Calu3 (cell line): ENCODE results near the gene BOLA2B. TPM values are rescaled to one million over a fixed set of nuclear protein-coding genes. Genes with fewer than 3 reads are reported as not detected.
"Not testable (repeated sequence)": the region's sequence is repeated elsewhere in the genome, so short reads cannot be mapped to it uniquely, and the experiment has no call there.

ENCODE experiments used
- BruUV-seq: library from RNA; stranded (reverse); fragments of 400-500 nt; replicated peaks from 2 replicates; lab custom pipeline; 2021; lab: Mats Ljungman, UMichigan
- CTCF ChIA-PET: fragments of 300-600 bp; sonication (Branson Sonifier 250); formaldehyde crosslinking; loops from one replicate; lab custom pipeline; 2022; ENCODE audit warnings: antibody characterized with exemption; lab: Charles Lee
- DNase-seq: peaks from one replicate; pipeline ENCODE4 v3.0.0; 2022
- H3K27ac Mint-ChIP-seq: one replicate; pipeline ENCODE4 v1.8.0; 2022; ENCODE audit warnings: mixed read lengths; ENCODE audit not compliant: unreplicated experiment
- H3K27me3 Mint-ChIP-seq: one replicate; pipeline ENCODE4 v1.8.0; 2022; ENCODE audit warnings: mixed read lengths; ENCODE audit not compliant: unreplicated experiment
- H3K36me3 Mint-ChIP-seq: one replicate; pipeline ENCODE4 v1.8.0; 2022; ENCODE audit warnings: mild to moderate bottlenecking, moderate library complexity, mixed read lengths; ENCODE audit not compliant: insufficient read depth, unreplicated experiment
- H3K4me1 Mint-ChIP-seq: one replicate; pipeline ENCODE4 v1.8.0; 2022; ENCODE audit warnings: mild to moderate bottlenecking, low read depth, mixed read lengths; ENCODE audit not compliant: unreplicated experiment
- H3K4me3 Mint-ChIP-seq: one replicate; pipeline ENCODE4 v1.8.0; 2022; ENCODE audit warnings: mild to moderate bottlenecking, low read depth, moderate library complexity, mixed read lengths; ENCODE audit not compliant: unreplicated experiment
- H3K9me3 Mint-ChIP-seq: one replicate; pipeline ENCODE4 v1.8.0; 2022; ENCODE audit warnings: low read depth, mixed read lengths; ENCODE audit not compliant: unreplicated experiment
- CTCF ChIP-seq: fragments of 200-600 bp; IDR thresholded peaks from one replicate; pipeline ENCODE4 v1.8.0; 2022; ENCODE audit warnings: antibody characterized with exemption; ENCODE audit not compliant: unreplicated experiment
- intact Hi-C: fragments of 100-400 bp; cut with micrococcal nuclease; formaldehyde crosslinking; loops from one replicate; pipeline ENCODE4 v1.10.0; 2022; ENCODE audit not compliant: unreplicated experiment
- total RNA-seq: library from RNA; stranded (reverse); gene quantifications from 2 replicates; pipeline ENCODE4 v1.2.3, GENCODE V29; 2022

Gene BOLA2B
- total RNA-seq, 1 experiment from 2014 or later = 166 TPM

GRCh38 chr16:30197001-30197400 is 3.5 kb upstream of the BOLA2B start:
- BruUV-seq, H3K9me3 Mint-ChIP-seq, CTCF ChIA-PET, DNase-seq, intact Hi-C loops, H3K36me3 Mint-ChIP-seq, H3K27ac Mint-ChIP-seq, H3K27me3 Mint-ChIP-seq, H3K4me1 Mint-ChIP-seq, H3K4me3 Mint-ChIP-seq: not testable (repeated sequence)

- H3K27me3 Mint-ChIP-seq, H3K27ac Mint-ChIP-seq, CTCF ChIA-PET, intact Hi-C loops, H3K36me3 Mint-ChIP-seq, H3K4me3 Mint-ChIP-seq, H3K9me3 Mint-ChIP-seq, DNase-seq, H3K4me1 Mint-ChIP-seq: not testable (repeated sequence)
- TSS peak; percentile 90 for BruUV-seq
Measured at GRCh38 chr16:30194172-30194925, 883 bp upstream of the BOLA2B start.

- H3K4me1 Mint-ChIP-seq, BruUV-seq, H3K4me3 Mint-ChIP-seq, H3K27ac Mint-ChIP-seq, H3K27me3 Mint-ChIP-seq, intact Hi-C loops, DNase-seq, H3K9me3 Mint-ChIP-seq, CTCF ChIA-PET, H3K36me3 Mint-ChIP-seq: not testable (repeated sequence)
Measured at GRCh38 chr16:30193098-30193497, 368 bp downstream of the BOLA2B start.

- BruUV-seq, CTCF ChIA-PET, H3K9me3 Mint-ChIP-seq, DNase-seq, H3K27me3 Mint-ChIP-seq, H3K27ac Mint-ChIP-seq, H3K36me3 Mint-ChIP-seq, H3K4me3 Mint-ChIP-seq, intact Hi-C loops, H3K4me1 Mint-ChIP-seq: not testable (repeated sequence)
Measured at GRCh38 chr16:30191158-30191557, 2.3 kb downstream of the BOLA2B start.

GRCh38 chr16:30187971-30188561 is 5.4 kb downstream of the BOLA2B start:
- no peak overlapping the region for H3K4me3 Mint-ChIP-seq
- intact Hi-C loops = no loop called here
- H3K36me3 Mint-ChIP-seq = peaks cover 24% of the 10 kb centered on the region
- H3K27ac Mint-ChIP-seq = no peak overlapping the region
- no peak for TF ChIP-seq CTCF
- H3K4me1 Mint-ChIP-seq = peaks cover 13% of the 10 kb centered on the region
- no peak for DNase-seq
- CTCF ChIA-PET = no interaction called here
- H3K27me3 Mint-ChIP-seq = no peaks in the 10 kb centered on the region
- no TSS peak for BruUV-seq
- no peaks in the 10 kb centered on the region for H3K9me3 Mint-ChIP-seq

GRCh38 chr16:30187556-30187865 is 6.0 kb downstream of the BOLA2B start:
- BruUV-seq = no TSS peak
- Mint-ChIP-seq H3K27me3 (no peaks in the 10 kb centered on the region), H3K4me3 (no peak overlapping the region), H3K4me1 (peaks cover 13% of the 10 kb centered on the region), H3K27ac (no peak overlapping the region), H3K36me3 (peaks cover 29% of the 10 kb centered on the region), H3K9me3 (no peaks in the 10 kb centered on the region)
- DNase-seq = no peak
- intact Hi-C loops = no loop called here
- TF ChIP-seq CTCF = no peak
- CTCF ChIA-PET = no interaction called here
